ENCODE measurements around the gene TUBB.
"Not testable (repeated sequence)": the region's sequence is repeated elsewhere in the genome, so short reads cannot be mapped to it uniquely, and the experiment has no call there.

The TUBB gene

GRCh38 chr6:30761791-30762429, 41.8 kb downstream of the TUBB start:
- no peak for DNase-seq (ENCODE audit: low spot score)

DNA sequence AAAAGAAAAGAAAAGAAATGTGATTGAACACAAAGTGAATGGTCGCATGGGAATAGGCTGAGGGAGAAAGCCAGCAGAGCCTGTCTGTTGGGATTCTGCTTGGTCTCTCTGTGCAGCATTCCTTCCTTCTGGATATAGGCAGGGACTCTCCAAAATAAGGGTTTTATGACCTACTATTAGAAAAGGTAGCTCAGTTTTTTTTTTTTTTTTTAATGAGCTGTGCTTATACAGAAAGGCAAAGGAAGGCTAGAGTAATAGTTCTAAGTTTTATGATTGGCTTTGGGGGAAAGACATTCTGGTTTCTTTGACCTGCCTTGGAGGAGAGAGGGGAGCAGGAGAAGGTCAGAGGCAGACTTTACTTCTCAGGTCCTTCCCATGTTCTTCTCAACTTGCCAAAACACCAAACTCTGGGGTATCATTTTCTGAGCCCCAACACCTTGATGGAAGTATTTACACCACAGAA, 43.0 kb downstream of the TUBB start:
- no peak for DNase-seq (ENCODE audit: low spot score)

DNA sequence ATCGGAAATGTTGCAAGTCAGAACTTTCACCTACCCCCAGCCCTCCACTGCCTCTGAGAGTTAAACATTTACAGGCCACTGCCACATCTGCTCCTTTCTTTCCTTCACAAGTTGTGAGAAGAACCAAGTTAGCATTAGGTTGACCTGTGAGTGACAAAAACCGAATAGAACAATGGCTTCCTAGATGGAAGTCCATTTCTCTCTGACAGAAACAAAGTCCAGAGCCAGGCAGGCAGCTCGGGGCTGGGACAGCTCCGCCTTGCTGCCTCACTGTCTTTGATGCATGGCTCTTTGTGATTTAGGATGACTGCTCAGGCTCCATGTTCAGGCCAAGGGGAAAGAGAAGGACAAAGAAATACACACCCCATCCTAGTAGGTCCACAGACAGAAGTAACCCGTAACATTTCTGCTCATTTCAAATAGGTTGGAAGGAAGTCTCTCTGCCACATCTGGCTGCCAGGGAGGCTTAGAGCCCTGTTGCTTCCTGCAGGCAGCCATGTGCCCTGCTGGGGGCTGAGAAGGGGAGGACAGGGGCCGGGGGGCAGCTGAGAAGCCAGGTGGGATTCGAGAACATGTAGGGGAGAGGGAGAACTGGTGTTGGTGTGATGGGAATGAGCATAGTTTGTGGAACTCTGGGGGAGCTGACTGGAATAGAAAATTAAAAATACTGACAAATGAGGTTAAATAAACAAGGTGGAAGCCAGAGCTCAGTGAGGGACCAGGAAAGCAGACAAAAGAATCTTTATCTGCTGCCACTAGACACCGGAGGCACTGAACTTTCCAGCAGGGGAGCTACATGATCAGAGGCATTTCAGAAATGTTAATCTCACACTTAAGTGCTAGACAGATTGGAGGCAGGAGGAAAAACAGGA, 43.7 kb downstream of the TUBB start:
- peak; percentile 52 for DNase-seq (ENCODE audit: low spot score)

DNA sequence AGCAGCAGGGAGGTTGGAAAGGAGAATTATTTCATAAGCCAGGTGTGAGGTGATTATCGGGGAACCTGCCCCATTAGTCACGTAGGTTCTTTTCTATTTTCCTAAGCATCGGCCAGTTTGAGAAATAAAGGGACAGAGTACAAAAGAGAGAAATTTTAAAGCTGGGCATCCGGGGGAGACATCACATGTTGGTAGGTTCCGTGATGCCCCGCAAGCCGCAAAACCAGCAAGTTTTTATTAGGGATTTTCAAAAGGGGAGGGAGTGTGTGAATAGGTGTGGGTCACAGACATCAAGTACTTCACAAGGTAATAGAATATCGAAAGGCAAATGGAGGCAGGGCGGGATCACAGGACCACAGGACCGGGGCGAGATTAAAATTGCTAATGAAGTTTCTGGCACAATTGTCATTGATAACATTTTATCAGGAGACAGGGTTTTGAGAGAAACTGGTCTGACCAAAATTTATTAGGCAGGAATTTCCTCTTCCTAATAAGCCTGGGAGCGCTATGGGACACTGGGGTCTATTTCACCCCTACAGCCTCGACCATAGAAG, 44.4 kb downstream of the TUBB start:
- not testable (repeated sequence) for DNase-seq (ENCODE audit: low spot score)

DNA sequence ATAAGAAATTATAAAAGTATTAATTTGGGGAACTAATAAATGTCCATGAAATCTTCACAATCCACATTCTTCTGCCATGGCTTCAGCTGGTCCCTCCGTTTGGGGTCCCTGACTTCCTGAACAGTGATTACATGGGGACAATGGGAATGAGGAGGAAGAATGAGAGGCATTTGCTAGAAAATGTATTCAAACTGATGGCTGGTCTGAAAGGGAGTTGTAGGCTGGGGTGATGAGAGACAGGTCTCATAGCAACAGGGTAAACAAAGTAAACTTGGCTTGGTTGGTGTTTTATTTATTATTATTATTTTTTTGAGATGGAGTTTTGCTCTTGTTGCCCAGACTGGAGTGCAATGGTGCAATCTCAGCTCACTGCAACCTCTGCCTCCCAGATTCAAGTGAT, 45.3 kb downstream of the TUBB start:
- DNase-seq (ENCODE audit: low spot score): not testable (repeated sequence)

GRCh38 chr6:30766461-30767157, 46.5 kb downstream of the TUBB start:
- no peak for DNase-seq (ENCODE audit: low spot score)

- no peak for DNase-seq (ENCODE audit: low spot score)
Measured at GRCh38 chr6:30767158-30767943, 47.2 kb downstream of the TUBB start.

- DNase-seq (ENCODE audit: low spot score): no peak
Measured at GRCh38 chr6:30767944-30768301, 47.8 kb downstream of the TUBB start.

- DNase-seq (ENCODE audit: low spot score): no peak
Measured at GRCh38 chr6:30768634-30769087, 48.5 kb downstream of the TUBB start.

- no peak for DNase-seq (ENCODE audit: low spot score)
Measured at GRCh38 chr6:30769088-30769852, 49.1 kb downstream of the TUBB start.

GRCh38 chr6:30769853-30770524, 49.8 kb downstream of the TUBB start:
- DNase-seq (ENCODE audit: low spot score): no peak

GRCh38 chr6:30770592-30770991, 50.4 kb downstream of the TUBB start:
- no peak for DNase-seq (ENCODE audit: low spot score)

- DNase-seq (ENCODE audit: low spot score): no peak
Measured at GRCh38 chr6:30774701-30775100, 54.5 kb downstream of the TUBB start.
